GM12892 (cell line): Measurements from ENCODE around the gene EPHB2.
"Not testable (repeated sequence)": the region's sequence is repeated elsewhere in the genome, so short reads cannot be mapped to it uniquely, and the experiment has no call there.

Source experiments
- DNase-seq: peaks from one replicate; pipeline ENCODE4 v3.0.0; 2011; ENCODE audit not compliant: insufficient read length
- FAIRE-seq: peaks from 2 replicates; lab custom pipeline; 2011; peaks lifted over from hg19 to GRCh38; lab: Jason Lieb, UNC
- POLR2A ChIP-seq: IDR thresholded peaks from 2 replicates; pipeline ENCODE4 v1.6.1; 2011; ENCODE audit warnings: low read depth, low read length, control low read depth
- POLR2AphosphoS5 ChIP-seq: IDR thresholded peaks from 2 replicates; pipeline ENCODE4 v1.6.1; 2011; ENCODE audit warnings: low read depth, low read length, control low read depth
- TAF1 ChIP-seq: IDR thresholded peaks from 2 replicates; pipeline ENCODE4 v1.6.1; 2011; ENCODE audit warnings: low read depth, mild to moderate bottlenecking, control low read depth, low read length, borderline replicate concordance

Gene EPHB2

GRCh38 chr1:22829309-22829989 is 118.8 kb downstream of the EPHB2 start:
- no peak for TF ChIP-seq POLR2A
- TF ChIP-seq TAF1, result no peak
- TF ChIP-seq POLR2AphosphoS5, result no peak
- DNase-seq (no peak), FAIRE-seq (no peak)

GRCh38 chr1:22830041-22830566 is 119.5 kb downstream of the EPHB2 start:
- DNase-seq, result no peak

GRCh38 chr1:22830757-22831340 is 120.2 kb downstream of the EPHB2 start:
- no peak for TF ChIP-seq POLR2A
- TF ChIP-seq TAF1, result no peak
- no peak for TF ChIP-seq POLR2AphosphoS5
- FAIRE-seq (no peak), DNase-seq (no peak)

More at GRCh38 chr1:22830041-22830566, 119.5 kb downstream of the EPHB2 start:
- TF ChIP-seq POLR2AphosphoS5 (no peak), TAF1 (no peak), POLR2A (no peak)
- no peak for FAIRE-seq

GRCh38 chr1:22831729-22832413 is 121.2 kb downstream of the EPHB2 start:
- TF ChIP-seq POLR2A, result no peak
- TF ChIP-seq POLR2AphosphoS5, result no peak
- no peak for TF ChIP-seq TAF1
- FAIRE-seq, result no peak
- DNase-seq, result no peak

GRCh38 chr1:22832414-22832786 is 121.8 kb downstream of the EPHB2 start:
- FAIRE-seq (peak; percentile 38), DNase-seq (no peak)
- TF ChIP-seq POLR2AphosphoS5 (no peak), TAF1 (no peak), POLR2A (no peak)

GRCh38 chr1:22833699-22834098 is 123.1 kb downstream of the EPHB2 start:
- DNase-seq (no peak), FAIRE-seq (no peak)
- TF ChIP-seq POLR2A, result no peak
- no peak for TF ChIP-seq POLR2AphosphoS5
- no peak for TF ChIP-seq TAF1

GRCh38 chr1:22834420-22834819 is 123.8 kb downstream of the EPHB2 start:
- DNase-seq, FAIRE-seq: not testable (repeated sequence)

- FAIRE-seq, result no peak
- no peak for DNase-seq
- TF ChIP-seq POLR2AphosphoS5, result no peak
- no peak for TF ChIP-seq TAF1
- TF ChIP-seq POLR2A, result no peak
Measured at GRCh38 chr1:22835636-22836319, 125.1 kb downstream of the EPHB2 start.

GRCh38 chr1:22836850-22837249 is 126.2 kb downstream of the EPHB2 start:
- FAIRE-seq (no peak), DNase-seq (no peak)
- TF ChIP-seq POLR2AphosphoS5 (no peak), TAF1 (no peak), POLR2A (no peak)

GRCh38 chr1:22837332-22837731 is 126.7 kb downstream of the EPHB2 start:
- no peak for FAIRE-seq
- TF ChIP-seq TAF1 (no peak), POLR2A (no peak), POLR2AphosphoS5 (no peak)
- no peak for DNase-seq

- no peak for DNase-seq
- TF ChIP-seq POLR2AphosphoS5, result no peak
- no peak for FAIRE-seq
Measured at GRCh38 chr1:22838965-22839364, 128.3 kb downstream of the EPHB2 start.

- DNase-seq (no peak), FAIRE-seq (no peak)
- TF ChIP-seq POLR2AphosphoS5 (no peak), POLR2A (no peak), TAF1 (no peak)
Measured at GRCh38 chr1:22839806-22840205, 129.2 kb downstream of the EPHB2 start.
